ENCODE data around the gene TMEM212. TPM values are rescaled to one million over a fixed set of nuclear protein-coding genes. Genes with fewer than 3 reads are reported as not detected.

Gene TMEM212
- total RNA-seq, 1 experiment from 2014 or later: not detected

GRCh38 chr3:171831936-171832335 is 11.2 kb upstream of the TMEM212 start:
- Histone ChIP-seq H3T11ph (ENCODE audit: low read length) (no peak overlapping the region), H3K27ac (ENCODE audit: insufficient read length, low read depth, low read length) (no peak overlapping the region), H2BK12ac (ENCODE audit: insufficient read length, low read depth, low read length) (no peak overlapping the region), H4K20me1 (ENCODE audit: control insufficient read depth, insufficient read depth, insufficient read length) (no peaks in the 10 kb centered on the region), H3K79me1 (ENCODE audit: insufficient read depth, low read depth, low read length, poor library complexity, severe bottlenecking) (no peaks in the 10 kb centered on the region), H4K5ac (ENCODE audit: insufficient read length, low read depth, low read length) (no peak overlapping the region), H3K9me3 (ENCODE audit: control insufficient read depth, low read depth, low read length) (no peaks in the 10 kb centered on the region), H3K56ac (ENCODE audit: insufficient read length, low read depth, low read length) (no peak overlapping the region), H3K18ac (ENCODE audit: insufficient read length, low read depth, low read length) (no peak overlapping the region), H4K8ac (replicated peaks; ENCODE audit: insufficient read length, low read depth, low read length) (no peak overlapping the region), H3K4me2 (ENCODE audit: insufficient read depth, insufficient read length, low read length) (no peak overlapping the region), H4K91ac (ENCODE audit: insufficient read length, low read depth, low read length) (no peak overlapping the region), H2AK5ac (ENCODE audit: insufficient read length, low read length) (no peak overlapping the region), H3K4me1 (ENCODE audit: insufficient read depth, low read length) (0 out of 2 replicates have a peak, but pooled peaks cover 2% of the 10 kb centered on the region), H3K14ac (ENCODE audit: insufficient read depth, low read length) (no peak overlapping the region), H3K23me2 (ENCODE audit: insufficient read length, low read depth, low read length, poor library complexity, severe bottlenecking) (no peaks in the 10 kb centered on the region), H3K79me2 (ENCODE audit: insufficient read depth, low read length) (no peaks in the 10 kb centered on the region), H3K9ac (ENCODE audit: extremely low read depth, insufficient read length, low read length) (no peak overlapping the region), H2BK120ac (ENCODE audit: low read depth, low read length, poor library complexity, severe bottlenecking) (no peak overlapping the region), H2BK5ac (ENCODE audit: insufficient read length, low read length) (no peak overlapping the region), H2BK20ac (ENCODE audit: low read depth, low read length, poor library complexity, severe bottlenecking) (no peak overlapping the region), H3K23ac (ENCODE audit: insufficient read length, low read depth, low read length) (no peak overlapping the region), H3K27me3 (ENCODE audit: insufficient read depth, low read length) (no peaks in the 10 kb centered on the region), H2AFZ (ENCODE audit: low read length) (no peak overlapping the region), H2BK15ac (ENCODE audit: low read depth, low read length) (no peak overlapping the region), H3K4ac (ENCODE audit: low read depth, low read length) (no peak overlapping the region)
- H3K36me3 Mint-ChIP-seq (ENCODE audit: insufficient read depth in 1 of 3, low read depth in 3 of 3): no peaks in the 10 kb centered on the region
- no peak overlapping the region for H3K27ac Mint-ChIP-seq
- H3K4me1 Mint-ChIP-seq: peaks cover 6% of the 10 kb centered on the region in 2 experiments; a peak in 3 of 4 replicates
- H3K4me3 Mint-ChIP-seq: no peak overlapping the region
- WGBS (ENCODE audit: extremely low coverage, insufficient read length, low lambda C conversion rate): no CpG with 5 or more reads among the region's 3 CpGs
- no peaks in the 10 kb centered on the region for H3K9me3 Mint-ChIP-seq
- H3K27me3 Mint-ChIP-seq (ENCODE audit: low read depth): peaks cover 2% of the 10 kb centered on the region; the same call in 1 of the 2 replicates
- DNase-seq: no peak
- TF ChIP-seq CTCF (conservative IDR thresholded peaks at IDR 0.05): no peak

Measured in H9 (cell line).